CD4-positive, CD25-positive, alpha-beta regulatory T cell (primary cell): Measurements from ENCODE around the gene CSTA. TPM values are rescaled to one million over a fixed set of nuclear protein-coding genes. Genes with fewer than 3 reads are reported as not detected.
A peak's percentile ranks its signal among the peaks of the same experiment; 100 is the strongest.

ENCODE experiments used
- ATAC-seq, 2 donors: fragments of 150-1000 bp; cut with Tn5 transposase; one replicate each; pipeline ENCODE4 v1.10.0; 2021; ENCODE audit warnings: low read depth in 2 of 2, moderate number of reproducible peaks in 2 of 2, moderate library complexity in 1 of 2
- DNase-seq, 3 donors: peaks; one replicate each; pipeline versions ENCODE4 v3.0.0 to v3.0.0-alpha.2; 2012 to 2022; ENCODE audit warnings: mixed read lengths in 1 of 3
- H3K27ac ChIP-seq: one replicate; pipeline ENCODE4 v1.7.0; 2013; ENCODE audit warnings: mild to moderate bottlenecking, low read length; ENCODE audit not compliant: insufficient read depth, poor library complexity, severe bottlenecking
- H3K27me3 ChIP-seq: one replicate; pipeline ENCODE4 v1.7.0; 2013; ENCODE audit warnings: low read length; ENCODE audit not compliant: control insufficient read depth, insufficient read depth
- H3K36me3 ChIP-seq: one replicate; pipeline ENCODE4 v1.7.0; 2013; ENCODE audit warnings: mild to moderate bottlenecking, low read length, moderate library complexity; ENCODE audit not compliant: control insufficient read depth, insufficient read depth
- H3K4me1 ChIP-seq: 2 replicates; pipeline ENCODE4 v1.7.0; 2013; ENCODE audit warnings: mild to moderate bottlenecking, low read length; ENCODE audit not compliant: insufficient read depth, control insufficient read depth, poor library complexity, severe bottlenecking
- H3K4me3 ChIP-seq: one replicate; pipeline ENCODE4 v1.7.0; 2013; ENCODE audit warnings: low read depth, mild to moderate bottlenecking, low read length, moderate library complexity
- H3K9me3 ChIP-seq, 2 experiments: 1 replicate in 1 of 2; 2 replicates in 1 of 2; pipeline ENCODE4 v1.7.0; 2013; ENCODE audit warnings: low read length in 2 of 2, mild to moderate bottlenecking in 1 of 2, moderate library complexity in 1 of 2; ENCODE audit not compliant: control insufficient read depth in 2 of 2
- H3K27ac Mint-ChIP-seq, 3 donors: one replicate each; pipeline ENCODE4 v1.8.0; 2020 to 2022; ENCODE audit warnings: mild to moderate bottlenecking in 3 of 3, mixed read lengths in 3 of 3, moderate library complexity in 2 of 3
- H3K27me3 Mint-ChIP-seq: one replicate; pipeline ENCODE4 v1.8.0; 2022; ENCODE audit warnings: mild to moderate bottlenecking, mixed read lengths
- H3K36me3 Mint-ChIP-seq: one replicate; pipeline ENCODE4 v1.8.0; 2020; ENCODE audit warnings: mixed read lengths
- H3K4me1 Mint-ChIP-seq, 4 donors: one replicate each; pipeline ENCODE4 v1.8.0; 2020 to 2022; ENCODE audit warnings: mixed read lengths in 4 of 4, mild to moderate bottlenecking in 1 of 4
- H3K4me3 Mint-ChIP-seq, 4 donors: one replicate each; pipeline ENCODE4 v1.8.0; 2020 to 2022; ENCODE audit warnings: mild to moderate bottlenecking in 4 of 4, mixed read lengths in 4 of 4, moderate library complexity in 3 of 4
- H3K9me3 Mint-ChIP-seq, 7 donors: one replicate each; pipeline ENCODE4 v1.8.0; 2020 to 2022; ENCODE audit warnings: mixed read lengths in 7 of 7, mild to moderate bottlenecking in 3 of 7, moderate library complexity in 2 of 7
- polyA plus RNA-seq, 4 donors: library from polyadenylated mRNA; unstranded; fragments of 300-500 nt; fragmentation: Illumina TruSeq; gene quantifications; one replicate each; pipeline ENCODE4 v1.2.3, GENCODE V29; 2021
- total RNA-seq: library from RNA; stranded (reverse); gene quantifications from one replicate; pipeline ENCODE4 v1.2.3, GENCODE V29; 2022

The CSTA gene
- total and polyA plus RNA-seq, 5 donors from 2014 or later = 1.1 TPM; not detected in 4

- Mint-ChIP-seq H3K36me3 (no peaks in the 10 kb centered on the region), H3K27me3 (peaks cover 35% of the 10 kb centered on the region), H3K4me1 (peaks cover 0 to 8% (median 4%) of the 10 kb centered on the region in 4 donors), H3K27ac (no peak overlapping the region), H3K4me3 (no peak overlapping the region), H3K9me3 (peaks cover 0 to 15% (median 7%) of the 10 kb centered on the region in 7 donors)
- H3K27ac ChIP-seq = no peak overlapping the region
- H3K27me3 ChIP-seq = no peaks in the 10 kb centered on the region
- no peak overlapping the region for H3K4me3 ChIP-seq
- peak in 1 of 3 donors; percentile 35 for DNase-seq
- peak in 1 of 2 donors; percentile 52 for ATAC-seq
- H3K4me1 ChIP-seq = no peaks in the 10 kb centered on the region
- peaks cover 0 to 8% of the 10 kb centered on the region in 2 experiments for H3K9me3 ChIP-seq
- no peaks in the 10 kb centered on the region for H3K36me3 ChIP-seq
Observed at GRCh38 chr3:122322095-122323075, 2.7 kb upstream of the CSTA start.

GRCh38 chr3:122325769-122326168 lies 721 bp downstream of the CSTA start:
- no peak overlapping the region for H3K4me3 Mint-ChIP-seq
- H3K4me1 Mint-ChIP-seq = peaks cover 0 to 8% (median 4%) of the 10 kb centered on the region in 4 donors
- H3K4me3 ChIP-seq = no peak overlapping the region
- H3K9me3 ChIP-seq = no peaks in the 10 kb centered on the region
- no peak overlapping the region for H3K27ac Mint-ChIP-seq
- H3K36me3 ChIP-seq = no peaks in the 10 kb centered on the region
- no peak overlapping the region for H3K27ac ChIP-seq
- no peaks in the 10 kb centered on the region for H3K27me3 ChIP-seq
- no peak for DNase-seq
- H3K36me3 Mint-ChIP-seq = no peaks in the 10 kb centered on the region
- no peak for ATAC-seq
- peaks cover 26% of the 10 kb centered on the region for H3K27me3 Mint-ChIP-seq
- peaks cover 0 to 9% (median 0%) of the 10 kb centered on the region in 7 donors for H3K9me3 Mint-ChIP-seq
- no peaks in the 10 kb centered on the region for H3K4me1 ChIP-seq

GRCh38 chr3:122331886-122332285 lies 6.8 kb downstream of the CSTA start:
- Mint-ChIP-seq H3K27me3 (peaks cover 23% of the 10 kb centered on the region), H3K4me3 (no peak overlapping the region), H3K27ac (no peak overlapping the region), H3K4me1 (no peaks in the 10 kb centered on the region), H3K9me3 (no peaks in the 10 kb centered on the region), H3K36me3 (no peaks in the 10 kb centered on the region)
- DNase-seq = no peak
- Histone ChIP-seq H3K4me3 (no peak overlapping the region), H3K9me3 (no peaks in the 10 kb centered on the region), H3K36me3 (no peaks in the 10 kb centered on the region), H3K4me1 (no peaks in the 10 kb centered on the region), H3K27ac (no peak overlapping the region), H3K27me3 (peaks cover 7% of the 10 kb centered on the region)
- no peak for ATAC-seq

- no peaks in the 10 kb centered on the region for H3K4me1 ChIP-seq
- Mint-ChIP-seq H3K36me3 (no peaks in the 10 kb centered on the region), H3K27me3 (peaks cover 22% of the 10 kb centered on the region), H3K4me3 (no peak overlapping the region), H3K27ac (no peak overlapping the region), H3K4me1 (no peaks in the 10 kb centered on the region), H3K9me3 (no peaks in the 10 kb centered on the region)
- no peak overlapping the region for H3K4me3 ChIP-seq
- H3K36me3 ChIP-seq = no peaks in the 10 kb centered on the region
- H3K27me3 ChIP-seq = peaks cover 7% of the 10 kb centered on the region
- no peaks in the 10 kb centered on the region for H3K9me3 ChIP-seq
- ATAC-seq (no peak), DNase-seq (no peak)
- H3K27ac ChIP-seq = no peak overlapping the region
Observed at GRCh38 chr3:122332551-122332950, 7.5 kb downstream of the CSTA start.

GRCh38 chr3:122342803-122343202 lies 17.8 kb downstream of the CSTA start:
- ATAC-seq (no peak), DNase-seq (no peak)
- Histone ChIP-seq H3K4me1 (no peaks in the 10 kb centered on the region), H3K27me3 (no peaks in the 10 kb centered on the region), H3K4me3 (no peak overlapping the region), H3K36me3 (no peaks in the 10 kb centered on the region), H3K27ac (no peak overlapping the region), H3K9me3 (no peaks in the 10 kb centered on the region)
- Mint-ChIP-seq H3K36me3 (no peaks in the 10 kb centered on the region), H3K27ac (no peak overlapping the region), H3K9me3 (peaks cover 0 to 7% (median 0%) of the 10 kb centered on the region in 7 donors), H3K4me1 (no peaks in the 10 kb centered on the region), H3K4me3 (no peak overlapping the region), H3K27me3 (peaks cover 24% of the 10 kb centered on the region)

GRCh38 chr3:122343654-122344053 lies 18.6 kb downstream of the CSTA start:
- no peak overlapping the region for H3K27ac Mint-ChIP-seq
- no peak overlapping the region for H3K27ac ChIP-seq
- no peaks in the 10 kb centered on the region for H3K4me1 ChIP-seq
- peaks cover 3% of the 10 kb centered on the region for H3K27me3 ChIP-seq
- no peaks in the 10 kb centered on the region for H3K4me1 Mint-ChIP-seq
- H3K36me3 ChIP-seq = no peaks in the 10 kb centered on the region
- H3K36me3 Mint-ChIP-seq = no peaks in the 10 kb centered on the region
- no peak overlapping the region for H3K4me3 ChIP-seq
- peaks cover 0 to 9% (median 0%) of the 10 kb centered on the region in 7 donors for H3K9me3 Mint-ChIP-seq
- ATAC-seq (no peak), DNase-seq (no peak)
- H3K27me3 Mint-ChIP-seq = peaks cover 24% of the 10 kb centered on the region
- H3K9me3 ChIP-seq = no peaks in the 10 kb centered on the region
- no peak overlapping the region for H3K4me3 Mint-ChIP-seq

GRCh38 chr3:122349171-122349570 lies 24.1 kb downstream of the CSTA start:
- H3K36me3 Mint-ChIP-seq = no peaks in the 10 kb centered on the region
- H3K27me3 Mint-ChIP-seq = peaks cover 12% of the 10 kb centered on the region
- Histone ChIP-seq H3K9me3 (no peaks in the 10 kb centered on the region), H3K27me3 (peaks cover 3% of the 10 kb centered on the region), H3K27ac (no peak overlapping the region), H3K4me3 (no peak overlapping the region), H3K4me1 (no peaks in the 10 kb centered on the region), H3K36me3 (no peaks in the 10 kb centered on the region)
- H3K4me1 Mint-ChIP-seq = no peaks in the 10 kb centered on the region
- DNase-seq (no peak), ATAC-seq (no peak)
- H3K9me3 Mint-ChIP-seq = peaks cover 0 to 4% (median 0%) of the 10 kb centered on the region in 7 donors
- H3K4me3 Mint-ChIP-seq = no peak overlapping the region
- H3K27ac Mint-ChIP-seq = no peak overlapping the region
